GM12878 (cell line): ENCODE measurements around the gene MBNL1. TPM values are rescaled to one million over a fixed set of nuclear protein-coding genes. Genes with fewer than 3 reads are reported as not detected.

Source experiments
- ASH2L ChIP-seq: fragments of 300-600, 200-600 bp; sonication (generic); IDR thresholded peaks from 2 replicates; pipeline ENCODE4 v1.6.1; 2017; ENCODE audit warnings: low read depth, mild to moderate bottlenecking, borderline replicate concordance
- BCL3 ChIP-seq: IDR thresholded peaks from 2 replicates; pipeline ENCODE4 v1.6.1; 2011; ENCODE audit warnings: borderline replicate concordance, low read depth, mild to moderate bottlenecking, moderate library complexity, low read length; ENCODE audit not compliant: insufficient read depth, poor library complexity, severe bottlenecking
- CHD1 ChIP-seq: IDR thresholded peaks from 2 replicates; pipeline ENCODE4 v1.6.1; 2012; ENCODE audit warnings: low read depth, low read length, improper control_type of control experiment
- E4F1 ChIP-seq: fragments of 450-650 bp; IDR thresholded peaks from 2 replicates; pipeline ENCODE4 v1.6.1; 2018; ENCODE audit warnings: borderline replicate concordance, mild to moderate bottlenecking; ENCODE audit not compliant: partially characterized antibody
- EGR1 ChIP-seq, 2 experiments: IDR thresholded peaks; 1 replicate in 1 of 2; 2 replicates in 1 of 2; pipeline ENCODE4 v1.6.1; 2011 to 2012; ENCODE audit warnings: low read depth in 2 of 2, low read length in 2 of 2, borderline replicate concordance in 1 of 2, mild to moderate bottlenecking in 1 of 2, moderate library complexity in 1 of 2
- EP300 ChIP-seq, 2 experiments: fragments of 150-350 bp in 1 of 2; IDR thresholded peaks; 2 replicates each; pipeline ENCODE4 v1.6.1; 2011 to 2012; ENCODE audit warnings: low read depth in 2 of 2, low read length in 2 of 2, borderline replicate concordance in 1 of 2, improper control_type of control experiment in 1 of 2, inconsistent platforms in 1 of 2; ENCODE audit not compliant: control insufficient read depth in 1 of 2
- ESRRA ChIP-seq: IDR thresholded peaks from 2 replicates; pipeline ENCODE4 v1.6.1; 2012; ENCODE audit warnings: mild to moderate bottlenecking, low read length, improper control_type of control experiment
- GATAD2B ChIP-seq: fragments of 450-650 bp; conservative IDR thresholded peaks from 2 replicates; pipeline ENCODE4 v1.6.1; 2017; ENCODE audit warnings: low read depth, mild to moderate bottlenecking, moderate library complexity
- HDGF ChIP-seq: fragments of 450-650 bp; IDR thresholded peaks from 2 replicates; pipeline ENCODE4 v1.6.1; 2016; ENCODE audit warnings: antibody characterized with exemption
- KLF5 ChIP-seq: fragments of 450-650 bp; IDR thresholded peaks from 2 replicates; pipeline ENCODE4 v1.6.1; 2014; ENCODE audit warnings: mild to moderate bottlenecking; ENCODE audit not compliant: partially characterized antibody
- LARP7 ChIP-seq: fragments of 450-650 bp; IDR thresholded peaks from 2 replicates; pipeline ENCODE4 v1.6.1; 2017; ENCODE audit warnings: mild to moderate bottlenecking
- MTA2 ChIP-seq: fragments of 450-650 bp; IDR thresholded peaks from 2 replicates; pipeline ENCODE4 v1.6.1; 2016; ENCODE audit warnings: low read depth, mild to moderate bottlenecking, moderate library complexity
- NFYB ChIP-seq: IDR thresholded peaks from 2 replicates; pipeline ENCODE4 v1.6.1; 2011; ENCODE audit warnings: low read depth, mild to moderate bottlenecking, low read length, improper control_type of control experiment, moderate library complexity; ENCODE audit not compliant: insufficient read depth
- NR2C1 ChIP-seq: fragments of 450-650 bp; IDR thresholded peaks from 2 replicates; pipeline ENCODE4 v1.6.1; 2017; ENCODE audit warnings: antibody characterized with exemption, mild to moderate bottlenecking, moderate library complexity
- PAX5 ChIP-seq: IDR thresholded peaks from 2 replicates; pipeline ENCODE4 v1.6.1; 2011; ENCODE audit warnings: low read depth, low read length, borderline replicate concordance
- RELA ChIP-seq: fragments of 450-650 bp; IDR thresholded peaks from 2 replicates; pipeline ENCODE4 v1.8.0; 2014; ENCODE audit warnings: borderline replicate concordance; ENCODE audit not compliant: partially characterized antibody
- SIN3A ChIP-seq: IDR thresholded peaks from 2 replicates; pipeline ENCODE4 v1.6.1; 2012; ENCODE audit warnings: low read depth, low read length, improper control_type of control experiment
- SREBF1 ChIP-seq: IDR thresholded peaks from 2 replicates; pipeline ENCODE4 v1.6.1; 2012; ENCODE audit warnings: mild to moderate bottlenecking, low read length
- SUPT20H ChIP-seq: IDR thresholded peaks from 2 replicates; pipeline ENCODE4 v1.6.1; 2011; ENCODE audit warnings: low read depth, mild to moderate bottlenecking, low read length, moderate library complexity, borderline replicate concordance; ENCODE audit not compliant: control insufficient read depth
- TAF1 ChIP-seq: IDR thresholded peaks from 2 replicates; pipeline ENCODE4 v1.6.1; 2011; ENCODE audit warnings: mild to moderate bottlenecking, low read depth, low read length, borderline replicate concordance
- USF2 ChIP-seq: IDR thresholded peaks from 2 replicates; pipeline ENCODE4 v1.6.1; 2011; ENCODE audit warnings: low read depth, low read length, improper control_type of control experiment, borderline replicate concordance
- WRNIP1 ChIP-seq: IDR thresholded peaks from 2 replicates; pipeline ENCODE4 v1.6.1; 2011; ENCODE audit warnings: low read depth, low read length, improper control_type of control experiment, borderline replicate concordance
- YBX1 ChIP-seq: fragments of 450-650 bp; IDR thresholded peaks from 2 replicates; pipeline ENCODE4 v1.6.1; 2016; ENCODE audit warnings: antibody characterized with exemption
- ZNF384 ChIP-seq: IDR thresholded peaks from 2 replicates; pipeline ENCODE4 v1.6.1; 2012; ENCODE audit warnings: low read depth, mild to moderate bottlenecking, low read length, improper control_type of control experiment, borderline replicate concordance
- polyA plus RNA-seq, 11 experiments: library from polyadenylated mRNA; depleted of rRNA in 4 of 11; unstranded in 6 of 11; stranded (reverse) in 5 of 11; fragments of >200 nt; fragmentation: Nextera tagmentation in 4 of 11; fragmentation: Illumina TruSeq in 1 of 11; extraction: Ambion mirVana in 4 of 11; extraction: Trizol in 1 of 11; gene quantifications; 1 replicate in 1 of 11; 2 replicates in 10 of 11; pipeline versions ENCODE4 v1.2.1 to v1.2.3, GENCODE V29; 2011 to 2016; ENCODE audit warnings: inconsistent platforms in 2 of 11, missing spikeins in 2 of 11, low read depth in 1 of 11
- total RNA-seq, 4 experiments: library from RNA; depleted of rRNA in 3 of 4; stranded (reverse); fragments of >200 nt in 3 of 4; fragmentation: Illumina TruSeq in 1 of 4; extraction: Trizol in 1 of 4; gene quantifications; 2 replicates each; pipeline versions ENCODE4 v1.2.1 to v1.2.3, GENCODE V29; 2013 to 2021

The MBNL1 gene
- total and polyA plus RNA-seq, 10 of the 15 experiments (the other 5 are each of a cell fraction or from before 2014, with no cell fraction given), result 59.6 to 337 (median 143) TPM

- no peak for TF ChIP-seq E4F1
- TF ChIP-seq ASH2L, result no peak
- TF ChIP-seq RELA, result no peak
- TF ChIP-seq NFYB, result no peak
- TF ChIP-seq ZNF384, result no peak
- peak; percentile 40; the same call in 1 of the 2 replicates for TF ChIP-seq TAF1
- no peak for TF ChIP-seq ESRRA
- no peak for TF ChIP-seq PAX5
- TF ChIP-seq HDGF, result 0 out of 2 replicates have a peak, but pooled peaks have one; percentile 3
- no peak for TF ChIP-seq LARP7
- TF ChIP-seq BCL3, result no peak
- TF ChIP-seq MTA2, result no peak
- TF ChIP-seq NR2C1, result no peak
- TF ChIP-seq EP300 (IDR thresholded peaks at IDR 0.05; ENCODE audit: borderline replicate concordance in 1 of 2, control insufficient read depth in 1 of 2, low read depth in 2 of 2, low read length in 2 of 2), result no peak
- TF ChIP-seq SIN3A, result no peak
- no peak for TF ChIP-seq WRNIP1
- TF ChIP-seq CHD1, result no peak
- TF ChIP-seq YBX1, result no peak
- no peak for TF ChIP-seq SREBF1
- TF ChIP-seq GATAD2B, result no peak
- TF ChIP-seq USF2, result no peak
- no peak for TF ChIP-seq EGR1 (IDR thresholded peaks at IDR 0.05; ENCODE audit: borderline replicate concordance in 1 of 2, low read depth in 2 of 2, low read length in 2 of 2)
- TF ChIP-seq KLF5, result no peak
- TF ChIP-seq SUPT20H, result no peak
Measured at GRCh38 chr3:152505926-152506325, 237.2 kb downstream of the MBNL1 start (continued).
